Measurements from ENCODE around the gene MAN1A2.

Gene MAN1A2

DNA sequence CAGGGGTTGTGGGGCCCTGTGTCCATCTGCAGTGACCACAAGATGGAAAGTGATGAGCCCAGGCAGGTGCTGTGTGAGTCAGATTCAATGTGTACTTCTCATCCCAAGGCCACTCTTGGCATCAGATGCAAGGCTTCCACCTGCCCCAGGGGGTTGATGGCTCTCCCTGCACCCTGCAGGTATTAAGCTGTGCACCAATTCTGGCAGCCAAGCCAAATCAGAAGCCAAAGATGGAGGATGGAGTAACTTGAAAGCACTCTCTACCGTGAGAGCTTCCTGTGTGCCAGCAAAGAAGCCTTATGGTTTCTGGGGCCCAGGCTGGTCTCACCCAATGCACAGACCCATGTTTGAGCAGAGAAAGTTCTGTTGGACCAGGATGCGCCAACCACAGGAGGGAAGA lies 194.3 kb downstream of the MAN1A2 start:
- DNase-seq, result no peak

GRCh38 chr1:117562581-117563491 lies 195.6 kb downstream of the MAN1A2 start:
- DNase-seq, result peak; percentile 75

DNA sequence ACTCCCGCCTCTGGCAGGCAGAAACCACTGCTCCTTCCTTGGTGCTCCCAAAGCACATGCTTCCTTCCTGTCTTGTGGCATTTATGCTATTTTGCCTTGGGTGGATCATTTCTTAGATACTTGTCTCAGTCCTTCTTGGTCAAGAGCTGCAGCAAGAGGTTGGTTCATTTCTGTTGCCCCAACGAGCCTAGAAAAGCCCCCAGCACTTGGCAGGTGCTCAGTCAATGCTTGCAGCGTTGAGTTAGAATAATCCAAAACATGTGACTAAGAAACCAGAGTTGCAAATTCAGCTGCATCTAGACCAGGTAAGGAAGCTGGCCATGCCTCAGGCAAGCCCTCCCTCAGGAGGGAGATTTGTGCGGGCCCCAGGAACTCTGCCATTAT lies 196.2 kb downstream of the MAN1A2 start:
- no peak for DNase-seq

GRCh38 chr1:117564227-117565075 lies 197.2 kb downstream of the MAN1A2 start:
- no peak for DNase-seq

DNA sequence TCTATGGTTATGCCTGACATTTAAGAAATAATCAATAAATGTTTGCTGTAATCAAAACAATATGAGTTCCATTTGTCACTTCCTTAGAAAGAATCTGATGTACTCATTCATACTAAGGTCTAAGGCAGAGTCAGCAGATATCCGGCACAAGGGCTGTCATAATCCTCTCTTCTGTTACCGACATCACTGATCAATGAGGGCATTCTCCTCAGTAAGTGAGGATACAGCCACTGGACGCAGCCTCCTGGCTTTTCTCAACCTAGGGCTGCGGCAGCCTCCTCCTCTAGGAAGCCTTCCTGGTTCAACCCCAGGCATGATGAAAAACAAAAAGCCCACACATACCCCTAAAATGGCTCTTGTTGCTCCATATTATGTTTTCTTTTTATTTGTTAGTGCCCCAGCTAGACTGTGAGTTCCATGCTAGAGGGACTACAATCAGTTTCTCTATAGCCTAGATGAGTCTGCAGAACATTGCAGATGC lies 197.9 kb downstream of the MAN1A2 start:
- no peak for DNase-seq

GRCh38 chr1:117565745-117566455 lies 198.7 kb downstream of the MAN1A2 start:
- DNase-seq, result no peak

- DNase-seq, result no peak
These were observed 199.3 kb downstream of the MAN1A2 start for GRCh38 chr1:117566556-117566955.

DNA sequence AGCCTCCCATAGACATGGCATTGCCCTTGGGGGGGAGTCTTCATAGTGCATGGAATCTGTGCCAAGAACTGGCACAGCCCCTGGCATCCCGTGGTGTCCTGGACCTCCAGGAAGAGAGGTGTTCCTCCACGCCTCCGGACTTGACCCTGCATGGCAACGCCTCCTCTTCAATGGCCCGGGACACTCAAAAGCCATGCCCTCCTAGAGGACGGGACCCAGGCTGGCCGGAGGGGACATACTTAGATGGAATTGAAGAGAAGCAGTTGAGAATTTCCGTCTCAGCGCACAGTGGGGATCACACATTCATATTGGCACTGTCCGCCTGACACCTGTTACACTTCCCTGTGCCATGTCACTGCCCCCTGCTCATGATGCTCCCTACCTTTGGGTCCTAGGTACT lies 200.2 kb downstream of the MAN1A2 start:
- no peak for DNase-seq

GRCh38 chr1:117567976-117568375 lies 200.7 kb downstream of the MAN1A2 start:
- no peak for DNase-seq

- DNase-seq, result no peak
These were observed 201.8 kb downstream of the MAN1A2 start for GRCh38 chr1:117568999-117569398.

DNA sequence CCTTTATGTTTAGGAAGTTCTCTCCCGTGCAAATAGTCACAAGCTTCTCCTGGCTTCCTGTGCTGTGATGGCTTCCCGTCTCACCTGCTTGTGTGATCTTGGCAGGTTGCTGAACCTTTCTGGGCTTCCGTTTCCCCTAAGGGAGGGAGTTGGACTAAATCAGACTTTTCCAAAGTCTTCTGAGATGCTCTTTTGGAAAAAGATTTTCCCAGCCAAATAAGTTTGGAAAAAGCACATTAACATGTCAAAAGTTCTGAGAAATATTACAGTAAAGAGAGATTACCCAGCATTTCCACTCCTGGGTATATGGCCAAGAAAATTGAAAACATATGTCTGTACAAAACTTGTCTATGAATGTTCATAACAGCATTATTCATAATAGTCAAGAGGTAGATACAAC lies 202.6 kb downstream of the MAN1A2 start:
- no peak for DNase-seq

DNA sequence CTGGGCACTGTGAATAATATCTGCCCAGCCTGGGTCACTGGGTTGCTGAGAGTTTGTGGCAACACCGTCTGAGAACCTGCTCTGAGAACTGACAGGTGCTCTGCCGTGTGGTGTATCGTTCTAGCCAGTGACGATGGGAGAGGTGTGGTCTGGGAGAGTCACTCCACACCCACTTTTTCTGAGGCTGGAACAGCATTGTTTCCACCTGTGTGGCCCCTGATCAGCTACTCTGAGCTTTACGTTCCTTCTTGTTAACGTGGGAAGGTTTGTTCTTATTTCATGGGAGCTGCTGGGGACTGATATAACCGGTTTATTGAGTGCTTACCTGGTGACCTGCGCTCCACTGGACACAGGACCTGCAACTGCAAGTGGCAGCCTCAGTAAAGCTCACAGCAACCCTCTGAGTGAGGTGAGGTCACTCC lies 203.8 kb downstream of the MAN1A2 start:
- no peak for DNase-seq

DNA sequence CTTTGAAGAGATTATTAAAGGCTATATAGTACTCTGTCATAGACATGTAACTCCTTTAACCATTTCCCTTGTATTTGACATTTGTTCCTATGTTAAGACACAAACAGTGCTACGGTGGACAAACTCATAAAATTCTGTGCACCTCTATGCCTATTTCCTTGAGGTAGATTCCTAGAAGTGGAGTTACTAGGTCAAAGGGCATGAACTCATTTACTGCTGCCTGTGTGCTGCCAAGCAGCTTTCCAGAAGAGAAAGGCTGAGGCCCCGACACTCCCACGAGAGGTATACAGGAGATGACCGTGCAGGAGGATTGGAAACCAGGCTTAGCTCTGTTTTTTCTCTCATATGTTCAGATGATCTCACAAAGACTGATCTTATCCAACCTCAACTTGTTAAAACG lies 204.2 kb downstream of the MAN1A2 start:
- no peak for DNase-seq

DNA sequence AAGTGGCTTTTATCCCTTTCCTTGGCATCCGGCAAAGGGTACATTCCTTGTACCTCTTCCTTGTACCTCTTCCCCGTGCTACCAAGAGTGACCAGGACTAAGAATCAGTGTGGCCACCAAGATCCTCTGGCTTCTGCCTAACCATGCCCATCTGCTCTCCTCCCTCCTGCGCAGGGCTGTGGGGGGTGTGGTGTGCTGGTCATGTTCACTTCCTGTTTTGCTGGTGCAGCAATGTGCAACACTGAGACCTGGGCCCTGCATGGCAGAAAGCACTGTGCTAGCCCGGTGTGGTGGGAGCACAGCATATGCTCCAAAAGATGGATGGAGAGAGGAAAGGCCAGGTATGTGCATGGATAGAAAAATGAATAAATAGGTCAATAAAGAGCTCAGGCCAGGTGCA lies 205.3 kb downstream of the MAN1A2 start:
- no peak for DNase-seq

DNA sequence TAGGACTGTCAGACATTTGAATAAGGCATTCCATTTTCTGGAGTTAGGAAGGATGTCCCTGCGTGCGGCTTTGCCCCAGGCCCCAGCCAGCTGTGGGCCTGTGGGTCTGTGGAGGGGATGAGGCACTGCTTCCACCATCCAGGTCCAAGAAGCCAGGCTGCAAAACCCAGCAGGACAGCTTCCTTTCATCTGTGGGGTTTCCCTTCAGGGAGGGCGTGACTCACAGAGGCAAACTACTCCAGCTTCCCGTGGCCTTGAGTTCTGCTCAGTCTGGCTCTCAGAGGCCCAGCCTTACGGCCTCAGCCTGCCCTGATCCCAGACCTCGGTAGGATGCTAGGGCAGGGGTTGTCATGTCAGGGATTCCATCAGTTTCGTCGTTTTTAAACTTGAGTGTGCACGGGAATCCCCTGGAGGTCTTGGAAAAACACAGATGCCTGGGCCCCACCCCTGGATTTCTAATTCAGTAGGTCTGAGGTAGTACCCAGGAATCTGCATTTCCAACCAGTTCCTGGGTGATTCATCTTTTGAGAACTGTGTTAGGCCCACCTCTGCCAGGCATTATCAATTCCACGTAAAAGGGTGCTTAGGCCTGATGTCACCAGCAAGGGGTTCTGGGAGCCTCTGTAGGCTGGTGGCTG lies 206.3 kb downstream of the MAN1A2 start:
- DNase-seq, result no peak

- no peak for DNase-seq
These were observed 207.0 kb downstream of the MAN1A2 start for GRCh38 chr1:117574161-117574835.

DNA sequence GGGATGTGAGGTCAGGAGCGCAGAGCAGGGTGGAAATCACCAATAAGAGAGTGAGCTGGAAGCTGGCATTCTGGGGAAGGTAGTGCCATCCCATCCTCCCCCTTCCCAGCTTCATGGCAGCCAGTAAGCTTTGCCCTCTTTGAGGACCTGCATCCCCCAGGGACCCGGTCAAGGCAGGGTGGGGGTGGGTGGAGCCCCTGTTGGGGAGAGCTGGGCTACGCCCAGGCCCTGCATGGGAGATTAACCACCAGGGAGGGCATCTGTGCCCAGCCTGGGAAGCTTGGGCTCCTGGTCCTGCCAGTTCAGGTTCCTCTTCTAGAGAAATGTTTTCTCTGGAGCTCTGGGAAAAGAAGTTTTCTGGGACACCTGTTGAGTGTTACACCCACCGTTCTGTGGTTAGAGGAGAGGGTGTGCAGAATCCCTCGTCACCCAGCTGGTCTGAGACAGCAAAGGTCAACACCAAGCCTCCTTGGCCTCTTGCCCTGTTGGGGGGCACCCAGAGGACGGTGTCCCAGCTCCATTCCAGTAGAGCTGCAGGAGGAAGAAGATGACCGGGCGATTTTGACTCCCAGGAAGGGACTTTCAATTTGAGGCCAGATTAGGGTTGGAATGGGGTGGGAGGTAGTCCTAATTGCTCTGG lies 208.5 kb downstream of the MAN1A2 start:
- no peak for DNase-seq

- DNase-seq, result no peak
These were observed 209.0 kb downstream of the MAN1A2 start for GRCh38 chr1:117576236-117576635.

DNA sequence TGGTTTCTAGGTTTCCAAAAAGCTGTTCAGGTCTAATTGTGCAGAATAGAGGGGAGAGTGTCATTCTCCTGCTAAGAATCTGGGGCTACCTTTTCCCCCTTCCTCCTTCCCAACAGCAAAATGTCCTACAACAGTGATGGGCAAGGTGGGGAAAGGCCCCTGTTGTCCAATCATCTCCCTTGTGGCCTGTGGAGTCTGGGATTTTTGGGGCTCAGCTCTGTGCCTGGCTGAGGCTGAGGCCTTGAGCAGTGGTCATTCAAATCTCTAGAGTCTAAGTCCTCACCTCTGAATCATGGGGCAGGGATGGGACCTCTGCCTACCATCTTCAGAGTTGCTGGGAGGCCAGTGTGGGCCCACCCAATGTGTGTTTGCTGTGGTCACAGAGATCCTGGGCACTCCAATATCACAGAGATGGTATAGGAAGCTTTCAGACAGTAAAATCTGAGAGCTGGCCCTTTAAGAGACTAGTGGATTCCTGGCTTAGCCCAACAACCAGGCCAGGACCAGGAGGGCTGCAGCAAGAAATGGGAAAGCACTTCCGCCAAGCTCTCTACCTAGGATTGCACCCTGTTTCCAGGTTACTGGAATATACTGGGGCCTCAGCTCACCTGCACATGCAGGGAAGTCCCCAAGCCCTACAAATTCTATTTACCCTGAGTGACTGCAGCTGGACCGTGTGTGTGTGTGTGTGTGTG lies 210.1 kb downstream of the MAN1A2 start:
- no peak for DNase-seq

DNA sequence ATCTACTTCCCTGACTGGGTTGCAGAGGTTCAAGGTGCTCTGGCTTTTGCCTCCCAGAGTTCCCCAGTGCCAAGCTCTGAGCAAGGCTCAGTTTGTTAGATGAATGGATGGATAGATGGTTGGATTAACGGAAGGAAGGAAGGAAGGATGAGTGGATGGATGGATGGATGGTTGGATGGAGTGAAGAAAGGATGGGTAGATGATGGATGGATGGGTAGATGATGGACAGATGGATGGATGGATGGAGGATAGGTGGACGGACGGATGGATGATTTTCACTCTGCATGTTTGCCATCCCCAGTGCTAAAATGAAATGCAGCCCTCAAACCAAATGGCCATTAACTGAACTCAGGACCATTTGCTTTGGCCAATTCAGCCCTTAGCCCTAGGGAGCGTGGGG lies 211.2 kb downstream of the MAN1A2 start:
- DNase-seq, result no peak

Measured in SHP77 (cell line).